H1 (cell line): ENCODE measurements around the gene TGFA. TPM values are rescaled to one million over a fixed set of nuclear protein-coding genes. Genes with fewer than 3 reads are reported as not detected.

Source experiments
- CTCF ChIA-PET: fragments of 300-600 bp; sonication (Branson Sonifier 250); formaldehyde crosslinking; loops from one replicate; lab custom pipeline; 2021; ENCODE audit not compliant: partially characterized antibody; lab: Charles Lee
- POLR2A ChIA-PET: fragments of 300-600 bp; sonication (Branson Sonifier 250); formaldehyde crosslinking; loops from one replicate; lab custom pipeline; 2021; ENCODE audit warnings: inconsistent platforms; ENCODE audit not compliant: partially characterized antibody; lab: Charles Lee
- DNase-seq, 2 experiments: peaks; one replicate each; pipeline versions ENCODE4 v3.0.0 to v3.0.0-alpha.2; 2010 to 2022; ENCODE audit warnings: low spot score in 2 of 2, low read depth in 1 of 2, mixed read lengths in 1 of 2
- FAIRE-seq: peaks from 2 replicates; lab custom pipeline; 2011; peaks lifted over from hg19 to GRCh38; lab: Jason Lieb, UNC
- H2AFZ ChIP-seq: 2 replicates; pipeline ENCODE4 v1.8.1; 2012; ENCODE audit warnings: low read length, inconsistent platforms
- H2AK5ac ChIP-seq: 2 replicates; pipeline ENCODE4 v1.6.1; 2013; ENCODE audit warnings: low read depth, low read length
- H2BK120ac ChIP-seq: replicated peaks from 2 replicates; pipeline ENCODE3; 2013; ENCODE audit warnings: low read depth, low read length, inconsistent platforms
- H2BK12ac ChIP-seq: 2 replicates; pipeline ENCODE4 v1.6.1; 2013; ENCODE audit warnings: low read depth, low read length
- H2BK15ac ChIP-seq: 2 replicates; pipeline ENCODE4 v1.6.1; 2013; ENCODE audit warnings: low read length
- H2BK20ac ChIP-seq: 2 replicates; pipeline ENCODE4 v1.6.1; 2013; ENCODE audit warnings: low read length
- H2BK5ac ChIP-seq: 2 replicates; pipeline ENCODE4 v1.6.1; 2013; ENCODE audit warnings: low read depth, low read length
- H3K14ac ChIP-seq: 2 replicates; pipeline ENCODE4 v1.6.1; 2013; ENCODE audit warnings: inconsistent platforms; ENCODE audit not compliant: insufficient read length
- H3K18ac ChIP-seq: 2 replicates; pipeline ENCODE4 v1.6.1; 2013; ENCODE audit warnings: low read length; ENCODE audit errors: extremely low read depth
- H3K23ac ChIP-seq: 2 replicates; pipeline ENCODE4 v1.6.1; 2013; ENCODE audit warnings: inconsistent platforms; ENCODE audit not compliant: insufficient read length
- H3K23me2 ChIP-seq: 2 replicates; pipeline ENCODE4 v1.6.1; 2013; ENCODE audit warnings: low read depth, low read length
- H3K27ac ChIP-seq: 2 replicates; pipeline ENCODE4 v1.6.1; 2011; ENCODE audit warnings: low read depth, low read length, inconsistent platforms
- H3K27me3 ChIP-seq, 4 experiments: replicated peaks in 1 of 4; 1 replicate in 1 of 4; 2 replicates in 3 of 4; pipeline versions ENCODE4 v1.6.1 to v1.8.1; 2011 to 2013; ENCODE audit warnings: low read length in 3 of 4, mild to moderate bottlenecking in 3 of 4, inconsistent platforms in 2 of 4, mixed read lengths in 2 of 4, moderate library complexity in 1 of 4; ENCODE audit not compliant: control insufficient read depth in 3 of 4, insufficient read depth in 3 of 4; ENCODE audit errors: extremely low read depth in 1 of 4
- H3K36me3 ChIP-seq, 4 experiments: 2 replicates each; pipeline versions ENCODE4 v1.6.1 to v1.8.1; 2011 to 2013; ENCODE audit warnings: mild to moderate bottlenecking in 4 of 4, low read length in 3 of 4, moderate library complexity in 2 of 4, control low read depth in 1 of 4, inconsistent platforms in 1 of 4; ENCODE audit not compliant: insufficient read depth in 4 of 4, control insufficient read depth in 2 of 4
- H3K4ac ChIP-seq: replicated peaks from 2 replicates; pipeline ENCODE3; 2013; ENCODE audit warnings: low read length, low read depth, mixed read lengths, inconsistent platforms; ENCODE audit not compliant: insufficient read length
- H3K4me1 ChIP-seq, 4 experiments: replicated peaks in 1 of 4; 1 replicate in 1 of 4; 2 replicates in 3 of 4; pipeline versions ENCODE4 v1.6.1 to v1.8.1; 2011 to 2013; ENCODE audit warnings: low read length in 3 of 4, inconsistent platforms in 2 of 4, mixed read lengths in 1 of 4; ENCODE audit not compliant: insufficient read depth in 4 of 4, control insufficient read depth in 3 of 4
- H3K4me2 ChIP-seq, 2 experiments: 2 replicates each; pipeline versions ENCODE4 v1.6.1 to v1.8.1; 2011 to 2013; ENCODE audit warnings: low read depth in 2 of 2, low read length in 2 of 2, control low read depth in 1 of 2, inconsistent platforms in 1 of 2, mild to moderate bottlenecking in 1 of 2; ENCODE audit not compliant: insufficient read depth in 1 of 2
- H3K4me3 ChIP-seq, 4 experiments: fragments of 200-600, 300-600 bp in 1 of 4; sonication (generic), shearing (Covaris generic), sonication (Bioruptor Twin) in 1 of 4; 2 replicates each; pipeline versions ENCODE4 v1.5.1 to v1.8.1; 2011 to 2016; ENCODE audit warnings: low read length in 4 of 4, low read depth in 3 of 4, control low read depth in 2 of 4, inconsistent platforms in 2 of 4, mild to moderate bottlenecking in 2 of 4, mixed read lengths in 1 of 4, moderate library complexity in 1 of 4; ENCODE audit not compliant: insufficient read depth in 2 of 4; ENCODE audit errors: extremely low read depth in 1 of 4
- H3K56ac ChIP-seq: replicated peaks from 2 replicates; pipeline ENCODE3; 2013; ENCODE audit warnings: low read depth, mild to moderate bottlenecking, mixed read lengths, low read length, inconsistent platforms; ENCODE audit not compliant: insufficient read length
- H3K79me1 ChIP-seq: 2 replicates; pipeline ENCODE4 v1.6.1; 2013; ENCODE audit warnings: low read depth, low read length, control low read depth
- H3K79me2 ChIP-seq, 2 experiments: 2 replicates each; pipeline versions ENCODE4 v1.6.1 to v1.8.1; 2012 to 2013; ENCODE audit warnings: low read length in 2 of 2, mild to moderate bottlenecking in 2 of 2, inconsistent platforms in 1 of 2; ENCODE audit not compliant: insufficient read depth in 2 of 2, control insufficient read depth in 1 of 2
- H3K9ac ChIP-seq, 4 experiments: replicated peaks in 1 of 4; 1 replicate in 1 of 4; 2 replicates in 3 of 4; pipeline versions ENCODE4 v1.6.1 to v1.8.1; 2011 to 2013; ENCODE audit warnings: low read depth in 3 of 4, low read length in 3 of 4, control low read depth in 2 of 4, mild to moderate bottlenecking in 2 of 4, moderate library complexity in 2 of 4, inconsistent platforms in 1 of 4; ENCODE audit errors: extremely low read depth in 1 of 4
- H3K9me3 ChIP-seq, 2 experiments: 2 replicates each; pipeline versions ENCODE4 v1.6.1 to v1.8.1; 2012 to 2013; ENCODE audit warnings: mild to moderate bottlenecking in 2 of 2, moderate library complexity in 2 of 2, control low read depth in 1 of 2, inconsistent platforms in 1 of 2, low read depth in 1 of 2, low read length in 1 of 2, mixed read lengths in 1 of 2; ENCODE audit not compliant: insufficient read depth in 2 of 2
- H4K20me1 ChIP-seq, 2 experiments: replicated peaks in 1 of 2; 2 replicates each; pipeline versions ENCODE3 to v1.8.1; 2011 to 2013; ENCODE audit warnings: inconsistent platforms in 2 of 2, low read length in 2 of 2, mild to moderate bottlenecking in 1 of 2; ENCODE audit not compliant: insufficient read depth in 2 of 2, control insufficient read depth in 1 of 2
- H4K5ac ChIP-seq: 2 replicates; pipeline ENCODE4 v1.6.1; 2013; ENCODE audit warnings: low read length, low read depth, mixed read lengths, inconsistent platforms; ENCODE audit not compliant: insufficient read length
- H4K8ac ChIP-seq: 2 replicates; pipeline ENCODE4 v1.8.0; 2013; ENCODE audit warnings: mild to moderate bottlenecking, moderate library complexity, low read length, inconsistent platforms; ENCODE audit not compliant: insufficient read depth; ENCODE audit errors: extremely low read depth
- H4K91ac ChIP-seq: replicated peaks from 2 replicates; pipeline ENCODE3; 2013; ENCODE audit warnings: low read length, mixed read lengths, inconsistent platforms; ENCODE audit not compliant: insufficient read length
- BACH1 ChIP-seq: IDR thresholded peaks from 2 replicates; pipeline ENCODE4 v1.6.1; 2012; ENCODE audit warnings: low read length, improper control_type of control experiment
- CBX5 ChIP-seq: fragments of 300-800, 300-1000 bp; sonication (generic); IDR thresholded peaks from 2 replicates; pipeline ENCODE4 v1.7.1; 2016; ENCODE audit warnings: antibody characterized with exemption, low read length, low read depth
- EP300 ChIP-seq, 2 experiments: IDR thresholded peaks; 1 replicate in 1 of 2; 2 replicates in 1 of 2; pipeline ENCODE4 v1.6.1; 2011 to 2012; ENCODE audit warnings: low read depth in 2 of 2, low read length in 2 of 2, mild to moderate bottlenecking in 2 of 2, borderline replicate concordance in 1 of 2, inconsistent platforms in 1 of 2, moderate library complexity in 1 of 2
- GABPA ChIP-seq: IDR thresholded peaks from 2 replicates; pipeline ENCODE4 v1.6.1; 2011; ENCODE audit warnings: mild to moderate bottlenecking, low read length, moderate library complexity, borderline replicate concordance; ENCODE audit not compliant: insufficient read depth
- JUN ChIP-seq: IDR thresholded peaks from 2 replicates; pipeline ENCODE4 v1.6.1; 2011; ENCODE audit warnings: low read depth, mild to moderate bottlenecking, improper control_type of control experiment, low read length
- JUND ChIP-seq: IDR thresholded peaks from 2 replicates; pipeline ENCODE4 v1.6.1; 2011; ENCODE audit warnings: mild to moderate bottlenecking, improper control_type of control experiment, low read length
- PHF8 ChIP-seq: fragments of 200-600 bp; sonication (generic); conservative IDR thresholded peaks from 2 replicates; pipeline ENCODE4 v1.7.1; 2012; ENCODE audit warnings: low read depth, mild to moderate bottlenecking, inconsistent platforms, low read length, moderate library complexity
- SAP30 ChIP-seq: fragments of 300-600 bp; sonication (generic); IDR thresholded peaks from 2 replicates; pipeline ENCODE4 v1.7.1; 2012; ENCODE audit warnings: low read length, moderate library complexity, mild to moderate bottlenecking, inconsistent platforms; ENCODE audit not compliant: insufficient read depth, insufficient replicate concordance
- TAF1 ChIP-seq: IDR thresholded peaks from 2 replicates; pipeline ENCODE4 v1.6.1; 2011; ENCODE audit warnings: mild to moderate bottlenecking, low read depth, low read length
- WGBS, 2 experiments: shearing (Covaris generic) in 1 of 2; methylation state at CpG; one replicate each; pipeline versions ENCODE4 v1.1.6 to v1.1.7; 2013 to 2015; ENCODE audit warnings: low lambda C conversion rate in 2 of 2, mixed read lengths in 2 of 2, inconsistent platforms in 1 of 2, low coverage in 1 of 2, missing lambda C conversion rate in 1 of 2; ENCODE audit not compliant: insufficient replicate concordance in 2 of 2, insufficient coverage in 1 of 2, insufficient read length in 1 of 2; ENCODE audit errors: extremely low coverage in 1 of 2, missing lambda C conversion rate in 1 of 2; 5-methylcytosine and 5-hydroxymethylcytosine counted together
- polyA plus RNA-seq, 7 experiments: library from polyadenylated mRNA; depleted of rRNA in 3 of 7; stranded (reverse) in 5 of 7; unstranded in 2 of 7; fragments of >200 nt in 5 of 7; fragments of 200-250 nt in 2 of 7; gene quantifications; 1 replicate in 5 of 7; 2 replicates in 1 of 7; 4 replicates in 1 of 7; pipeline versions ENCODE4 v1.2.1 to v1.2.3, GENCODE V29; 2011 to 2013; ENCODE audit warnings: missing spikeins in 2 of 7, mixed read lengths in 2 of 7
- total RNA-seq: library from RNA; stranded (reverse); fragmentation: NEBNext Ultra II Directional; extraction: Animal tissue kit (Norgen Biotek cat#: 25700); gene quantifications from 2 replicates; pipeline ENCODE4 v1.2.1, GENCODE V29; 2021

TGFA gene
- total and polyA plus RNA-seq, 2 of the 8 experiments (the other 6 are each of a cell fraction or from before 2014, with no cell fraction given), result 1.8 to 3.7 TPM

DNA sequence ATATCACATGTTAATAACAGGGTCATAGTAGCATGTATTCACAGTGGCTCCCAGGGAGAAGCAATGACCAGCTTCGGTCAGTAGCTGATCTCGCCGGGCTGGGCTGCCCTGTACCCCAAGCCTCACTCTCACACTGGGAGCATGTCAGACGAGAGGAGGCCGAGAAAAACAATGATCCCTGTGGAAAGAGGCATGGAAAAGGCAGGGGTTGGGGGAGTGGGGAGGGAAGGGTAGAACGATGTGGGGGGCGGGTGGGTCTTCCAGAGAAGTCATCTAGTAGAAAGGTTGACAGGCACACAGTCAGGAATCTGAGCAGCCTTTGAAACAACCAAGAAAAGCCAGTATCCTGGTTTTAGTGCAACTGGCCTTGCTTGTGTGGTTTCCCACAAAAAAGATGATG is 25.4 kb downstream of the TGFA start:
- H4K91ac ChIP-seq, result no peak overlapping the region
- no peak overlapping the region for H4K5ac ChIP-seq
- no peak overlapping the region for H3K18ac ChIP-seq
- no peaks in the 10 kb centered on the region for H3K23me2 ChIP-seq
- H2AK5ac ChIP-seq, result no peak overlapping the region
- H3K79me2 ChIP-seq, result no peaks in the 10 kb centered on the region
- no peak overlapping the region for H2AFZ ChIP-seq
- H4K20me1 ChIP-seq, result no peaks in the 10 kb centered on the region
- no peak overlapping the region for H2BK120ac ChIP-seq
- H3K9me3 ChIP-seq, result no peaks in the 10 kb centered on the region
- no peaks in the 10 kb centered on the region for H3K79me1 ChIP-seq
- no peak overlapping the region for H3K4me3 ChIP-seq
- H2BK5ac ChIP-seq, result no peak overlapping the region
- no peak overlapping the region for H3K23ac ChIP-seq
- H2BK15ac ChIP-seq, result no peak overlapping the region
- H3K27me3 ChIP-seq, result no peaks in the 10 kb centered on the region
- no peak overlapping the region for H2BK12ac ChIP-seq
- H4K8ac ChIP-seq, result no peak overlapping the region
- 94% methylated on average over 5 of the region's 7 CpGs; no CpG with 5 or more reads in 1 of the 2 experiments for WGBS, 2 experiments
- no peak overlapping the region for H3K4me2 ChIP-seq
- H3K36me3 ChIP-seq, result no peaks in the 10 kb centered on the region
- ChIA-PET POLR2A (interaction anchor here (1.2 kb wide), 1 partner anchor 10 kb away, joined by 3 read pairs; no protein-coding TSS in a partner anchor), CTCF (interaction anchor here (1.1 to 1.4 kb wide), 4 partner anchors 30 to 224 kb away, joined by 3 to 4 read pairs (median 4); no protein-coding TSS in a partner anchor)
- no peak overlapping the region for H2BK20ac ChIP-seq
- no peak overlapping the region for H3K27ac ChIP-seq
- DNase-seq (no peak), FAIRE-seq (no peak)
- no peak overlapping the region for H3K9ac ChIP-seq
- peaks cover 0 to 13% (median 7%) of the 10 kb centered on the region in 4 experiments; a peak in 6 of 7 replicates for H3K4me1 ChIP-seq
- no peak overlapping the region for H3K14ac ChIP-seq
- no peak overlapping the region for H3K4ac ChIP-seq
- TF ChIP-seq GABPA (no peak), JUND (no peak), BACH1 (no peak), PHF8 (no peak), JUN (no peak), TAF1 (no peak), CBX5 (no peak), EP300 (IDR thresholded peaks at IDR 0.05; ENCODE audit: borderline replicate concordance in 1 of 2, low read depth in 2 of 2, low read length in 2 of 2) (no peak), SAP30 (no peak)
- TF ChIP-seq, all 59 proteins: peak for 0
- no peak overlapping the region for H3K56ac ChIP-seq
